Gastroesophageal sphincter (tissue), 3 donors: Measurements from ENCODE around the gene NAPB.

Experiments used
- EP300 ChIP-seq: sonication (generic); formaldehyde crosslinking; IDR thresholded peaks from one replicate; pipeline ENCODE4 v1.6.1; 2017; ENCODE audit warnings: antibody characterized with exemption, mild to moderate bottlenecking
- POLR2A ChIP-seq, 2 donors: fragments of 450-650 bp; IDR thresholded peaks; one replicate each; pipeline ENCODE4 v1.6.1; 2017; ENCODE audit warnings: antibody characterized with exemption in 2 of 2, mild to moderate bottlenecking in 2 of 2, moderate library complexity in 1 of 2
- POLR2AphosphoS5 ChIP-seq: sonication (generic); formaldehyde crosslinking; IDR thresholded peaks from one replicate; pipeline ENCODE4 v1.6.1; 2017; ENCODE audit warnings: antibody characterized with exemption
- TF ChIP-seq, protein P1 (sequence below), 4 experiments: fragments of 200-600 bp in 2 of 4; fragments of 450-650 bp in 2 of 4; sonication (generic) in 1 of 4; IDR thresholded peaks; one replicate each; pipeline ENCODE4 v1.5.1; 2017 to 2019; ENCODE audit warnings: antibody characterized with exemption in 4 of 4, mild to moderate bottlenecking in 2 of 4, moderate library complexity in 2 of 4

- TF ChIP-seq POLR2A (IDR thresholded peaks at IDR 0.05), result no peak
- TF ChIP-seq, protein P1, sequence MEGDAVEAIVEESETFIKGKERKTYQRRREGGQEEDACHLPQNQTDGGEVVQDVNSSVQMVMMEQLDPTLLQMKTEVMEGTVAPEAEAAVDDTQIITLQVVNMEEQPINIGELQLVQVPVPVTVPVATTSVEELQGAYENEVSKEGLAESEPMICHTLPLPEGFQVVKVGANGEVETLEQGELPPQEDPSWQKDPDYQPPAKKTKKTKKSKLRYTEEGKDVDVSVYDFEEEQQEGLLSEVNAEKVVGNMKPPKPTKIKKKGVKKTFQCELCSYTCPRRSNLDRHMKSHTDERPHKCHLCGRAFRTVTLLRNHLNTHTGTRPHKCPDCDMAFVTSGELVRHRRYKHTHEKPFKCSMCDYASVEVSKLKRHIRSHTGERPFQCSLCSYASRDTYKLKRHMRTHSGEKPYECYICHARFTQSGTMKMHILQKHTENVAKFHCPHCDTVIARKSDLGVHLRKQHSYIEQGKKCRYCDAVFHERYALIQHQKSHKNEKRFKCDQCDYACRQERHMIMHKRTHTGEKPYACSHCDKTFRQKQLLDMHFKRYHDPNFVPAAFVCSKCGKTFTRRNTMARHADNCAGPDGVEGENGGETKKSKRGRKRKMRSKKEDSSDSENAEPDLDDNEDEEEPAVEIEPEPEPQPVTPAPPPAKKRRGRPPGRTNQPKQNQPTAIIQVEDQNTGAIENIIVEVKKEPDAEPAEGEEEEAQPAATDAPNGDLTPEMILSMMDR (IDR thresholded peaks at IDR 0.05), result no peak
- TF ChIP-seq EP300, result no peak
- no peak for TF ChIP-seq POLR2AphosphoS5
Observed at GRCh38 chr20:23369072-23369823, 52.0 kb downstream of the NAPB start.
